HG03521 (cell line): ENCODE data around the gene RNASET2.

Experiments used
- ATAC-seq: cut with Tn5 transposase; IDR thresholded peaks from one replicate; pipeline ENCODE4 v1.9.1; 2021; ENCODE audit warnings: mild to moderate bottlenecking, moderate library complexity; ENCODE audit not compliant: unreplicated experiment

The RNASET2 gene, protein sequence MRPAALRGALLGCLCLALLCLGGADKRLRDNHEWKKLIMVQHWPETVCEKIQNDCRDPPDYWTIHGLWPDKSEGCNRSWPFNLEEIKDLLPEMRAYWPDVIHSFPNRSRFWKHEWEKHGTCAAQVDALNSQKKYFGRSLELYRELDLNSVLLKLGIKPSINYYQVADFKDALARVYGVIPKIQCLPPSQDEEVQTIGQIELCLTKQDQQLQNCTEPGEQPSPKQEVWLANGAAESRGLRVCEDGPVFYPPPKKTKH

DNA sequence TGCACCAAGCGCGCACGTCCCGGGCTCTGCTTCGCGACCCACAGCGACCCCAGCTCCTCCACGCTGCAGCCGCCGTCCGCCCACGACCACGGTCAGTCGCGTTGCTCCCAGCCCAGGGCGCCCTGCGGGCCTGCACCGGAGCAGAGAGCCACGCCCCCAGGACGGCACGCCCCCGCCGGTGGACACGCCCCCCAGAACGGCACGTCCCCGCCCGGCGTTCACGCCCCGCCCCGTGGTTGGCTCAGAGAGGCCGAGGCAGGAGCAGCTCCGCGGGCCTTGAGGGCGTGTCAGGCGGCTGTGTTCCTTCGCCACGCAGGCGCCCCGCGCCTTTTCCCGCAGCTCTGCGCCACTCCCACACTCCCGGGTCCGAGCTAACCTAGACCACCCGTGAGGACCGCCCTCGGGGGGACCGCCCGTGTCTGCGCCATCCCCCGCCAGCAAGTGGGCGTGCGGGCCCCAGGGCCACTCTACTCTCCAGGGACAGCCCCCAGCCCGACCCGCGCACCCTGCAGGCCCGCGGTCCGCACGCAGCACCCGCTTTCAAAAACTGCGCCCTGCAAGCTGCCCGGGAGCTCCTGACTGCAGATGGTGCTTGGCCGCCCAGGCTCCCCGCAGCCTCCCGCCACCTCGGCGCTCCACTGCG, at the start of gene RNASET2:
TSS of gene RNASET2 (minus strand) at position 107 of the 643 bp plus-strand sequence. CDS start 368 bp downstream, outside the sequence.
- ATAC-seq: peak; percentile 71

DNA sequence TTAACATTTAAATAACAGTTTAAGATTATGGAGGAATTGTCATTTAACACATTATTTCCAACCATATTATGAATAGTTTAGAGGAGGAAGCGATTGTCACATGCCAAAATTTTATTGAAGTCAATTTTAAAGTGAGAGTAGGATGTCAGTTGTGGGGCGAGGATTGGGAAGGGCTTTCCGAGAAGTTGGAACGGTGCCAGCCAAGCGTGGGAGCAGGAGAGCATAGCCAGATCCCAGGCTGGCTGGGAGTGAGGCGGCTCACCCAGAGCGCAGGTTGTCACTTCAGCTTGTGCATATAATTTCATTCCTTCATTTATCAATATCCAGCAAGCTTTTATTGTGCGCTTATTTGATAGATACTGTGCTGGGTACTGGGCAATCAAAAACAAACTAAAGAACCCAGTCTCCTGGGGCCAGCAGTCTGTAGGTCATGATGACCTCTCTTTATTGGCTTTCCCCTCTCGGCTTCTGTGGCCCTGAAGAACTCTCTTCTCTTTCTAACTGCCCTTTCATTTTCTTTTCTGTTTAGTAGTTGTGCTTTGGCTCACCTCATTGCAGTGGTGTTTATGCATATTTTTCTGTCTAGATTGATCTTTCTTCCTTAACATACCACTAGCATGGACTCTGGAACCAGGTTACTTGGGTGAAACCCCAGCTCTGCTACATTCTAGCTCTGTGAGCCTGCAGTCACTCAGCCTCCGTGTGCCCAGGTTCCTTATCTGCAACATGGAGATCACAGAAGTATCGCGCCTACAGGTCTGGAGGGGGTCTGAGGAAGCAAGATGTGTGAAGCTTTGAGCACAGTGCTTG, 49.2 kb upstream of the RNASET2 start:
- no peak for ATAC-seq

DNA sequence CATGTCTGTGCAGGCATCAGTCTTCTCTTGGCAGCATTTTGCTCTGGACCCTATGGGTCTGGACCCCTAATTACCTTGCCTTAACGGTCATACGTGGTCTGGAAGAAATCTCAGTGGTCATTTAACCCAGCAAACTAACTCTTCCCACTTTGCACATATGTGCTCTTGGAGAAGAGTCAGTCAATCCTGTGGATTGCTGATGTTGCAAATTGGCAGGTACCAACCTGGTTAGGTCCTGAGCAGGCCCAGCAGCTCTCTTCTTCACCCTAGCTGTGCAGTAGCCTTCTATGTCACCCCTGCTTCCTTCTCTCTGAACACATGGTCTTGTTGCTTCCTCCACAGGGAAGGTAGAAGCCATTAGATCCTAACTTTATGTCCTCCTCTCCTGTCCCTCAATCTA, 44.4 kb upstream of the RNASET2 start:
- no peak for ATAC-seq

DNA sequence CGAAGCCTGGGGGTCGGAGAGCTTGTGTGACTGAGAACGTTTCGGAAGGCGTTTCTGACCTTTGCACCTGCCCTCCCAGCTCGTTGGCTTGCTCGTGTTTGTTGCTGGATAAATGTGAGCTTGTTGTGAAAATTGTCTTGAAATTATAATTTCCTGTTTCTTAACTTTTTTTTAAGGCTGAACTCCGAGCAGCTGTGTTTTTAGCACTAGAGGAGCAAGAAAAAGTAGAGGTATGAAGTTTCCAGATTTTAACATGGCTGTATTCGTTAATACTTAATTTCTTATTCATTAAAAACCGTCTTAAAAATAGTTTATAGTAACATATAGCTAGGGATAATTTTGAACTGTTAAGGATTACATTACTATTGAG, 43.5 kb upstream of the RNASET2 start:
- no peak for ATAC-seq

DNA sequence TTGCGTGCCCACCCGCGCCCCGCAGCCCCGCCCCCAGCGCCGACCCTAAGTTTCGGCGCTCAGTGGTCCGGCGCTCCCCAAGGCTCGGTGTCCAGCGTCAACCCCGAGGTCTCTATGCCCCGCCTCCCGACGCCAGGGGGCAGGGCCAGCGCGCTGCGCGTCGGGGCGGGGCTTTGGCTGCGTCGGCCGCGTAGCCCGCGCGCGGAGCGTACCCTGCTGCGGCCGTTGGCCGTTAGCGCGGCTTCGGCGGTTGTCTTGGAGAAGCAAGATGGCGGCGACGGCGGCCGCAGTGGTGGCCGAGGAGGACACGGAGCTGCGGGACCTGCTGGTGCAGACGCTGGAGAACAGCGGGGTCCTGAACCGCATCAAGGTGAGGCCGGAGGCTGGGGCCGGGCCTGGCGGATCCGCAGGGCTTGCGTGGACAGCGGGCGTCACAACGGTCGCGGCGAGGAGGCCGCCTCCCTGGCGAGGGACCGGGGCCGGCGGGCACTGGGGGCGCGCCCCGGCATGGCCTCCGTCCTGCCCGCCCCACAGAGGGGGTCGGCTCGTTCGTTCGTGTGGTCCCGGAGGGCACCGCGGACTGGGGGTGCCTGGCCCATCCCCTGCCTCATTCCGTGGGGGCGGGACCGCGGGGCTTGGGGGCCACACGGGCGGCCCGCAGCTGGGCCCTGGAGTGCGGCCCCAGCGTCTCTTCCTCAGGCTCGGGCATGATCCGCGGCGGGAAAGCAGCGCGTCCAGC, 43.0 kb upstream of the RNASET2 start, which contains the start of gene CEP43:
TSS of gene CEP43 (plus strand) at position 253 of the 739 bp plus-strand sequence. CDS start at position 269, 16 bp downstream.
- peak; percentile 89 for ATAC-seq

DNA sequence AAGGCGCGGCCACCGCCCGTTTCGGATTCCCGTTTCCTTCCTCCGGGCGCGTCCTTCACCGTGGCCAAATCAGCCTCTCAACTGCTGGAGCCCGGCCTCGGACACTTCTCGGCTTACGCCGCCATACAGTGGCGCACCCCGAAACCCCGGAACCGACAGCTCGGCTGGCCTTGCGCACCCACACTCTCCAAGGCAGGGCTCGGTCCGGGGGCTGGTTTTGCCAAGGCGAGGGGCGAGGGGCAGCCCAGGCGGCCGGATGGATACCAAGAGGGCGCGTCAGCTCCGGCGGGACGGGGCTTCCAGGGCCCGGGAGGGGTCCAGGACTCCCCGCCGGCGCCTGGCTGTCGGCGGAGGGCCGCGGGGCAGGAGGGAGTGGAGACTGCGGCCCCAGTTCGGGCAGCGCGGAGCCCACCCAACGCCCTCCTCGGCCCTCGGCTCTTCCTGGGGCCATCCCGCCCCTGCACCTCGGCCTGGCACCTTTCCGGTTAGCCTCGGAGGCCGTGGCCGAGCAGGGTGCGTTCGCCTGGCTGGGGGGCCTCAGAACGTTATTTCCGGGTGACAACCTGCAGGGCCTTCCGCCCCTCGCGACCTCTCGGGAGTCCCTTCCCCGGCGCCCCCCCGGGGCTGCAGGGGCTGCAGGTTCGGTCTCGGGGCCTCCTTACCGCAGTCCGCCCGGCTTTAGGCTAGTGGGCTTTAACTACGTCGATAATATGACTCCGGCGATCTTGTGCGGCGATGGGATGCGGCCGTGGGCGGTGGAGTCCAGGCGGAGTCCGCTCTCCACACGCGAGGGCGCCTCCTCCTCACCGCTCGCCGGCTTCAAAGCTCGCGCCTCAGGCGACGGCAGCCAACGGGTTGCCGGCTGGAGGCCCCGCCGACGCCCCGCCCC, 42.1 kb upstream of the RNASET2 start:
- ATAC-seq: no peak

DNA sequence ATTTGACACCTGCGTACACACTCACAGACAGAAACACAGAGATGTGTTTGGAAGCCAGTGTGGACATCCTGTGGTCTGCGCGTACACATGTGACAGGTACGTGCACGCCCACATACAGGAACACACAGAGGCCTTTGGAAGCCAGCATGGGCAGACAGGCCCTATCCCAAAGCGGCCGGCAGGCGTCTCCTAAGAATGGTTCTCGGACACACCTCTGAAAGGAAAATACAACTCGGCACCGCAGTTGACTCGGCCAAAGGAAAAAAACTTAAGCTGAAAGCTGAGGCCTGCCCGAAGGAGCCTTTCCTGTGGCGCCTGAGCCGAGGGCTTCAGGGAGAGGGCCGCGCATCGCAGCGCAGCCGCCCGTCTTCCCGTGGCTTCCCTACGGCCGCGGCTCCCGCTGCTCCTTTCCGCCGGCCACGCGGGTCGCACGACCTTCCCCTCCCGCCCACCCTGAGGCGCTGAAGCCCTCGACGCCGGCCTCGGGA, 41.5 kb upstream of the RNASET2 start:
- no peak for ATAC-seq

DNA sequence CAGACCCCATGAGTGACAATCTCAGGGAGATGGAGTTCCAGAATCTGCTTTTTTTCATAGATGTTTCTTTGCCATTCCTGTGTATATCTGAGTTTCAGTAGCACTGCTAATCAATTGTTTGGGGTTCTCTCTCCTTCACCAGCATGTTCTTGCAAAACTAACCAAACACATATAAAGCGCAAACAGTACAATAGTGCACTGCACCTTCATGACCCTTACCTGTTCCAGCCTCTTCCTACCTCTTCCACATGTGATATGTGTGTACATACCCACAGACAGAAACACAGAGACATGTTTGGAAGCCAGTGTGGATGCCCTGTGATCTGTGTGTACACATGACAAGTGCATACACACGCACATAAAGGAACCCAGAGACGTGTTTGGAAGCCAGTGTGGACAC, 41.0 kb upstream of the RNASET2 start:
- no peak for ATAC-seq

DNA sequence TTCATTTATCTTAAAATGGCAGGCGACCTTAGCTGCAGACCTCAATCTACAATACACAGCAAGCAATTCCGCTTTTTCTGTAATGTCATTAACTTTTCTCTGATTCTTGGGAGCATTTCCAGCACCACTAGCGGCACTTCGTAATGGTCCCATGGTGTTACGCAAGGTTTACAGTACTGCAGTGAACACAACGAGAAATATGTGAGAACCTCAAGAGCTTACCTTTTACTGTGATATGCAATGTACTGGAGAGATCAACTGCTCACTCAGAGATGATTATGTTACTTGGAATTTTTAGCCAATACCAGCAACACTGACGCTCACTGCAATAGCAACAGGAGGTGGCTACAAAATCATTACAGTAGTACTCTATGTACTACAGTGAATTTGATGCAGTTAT, 40.1 kb upstream of the RNASET2 start:
- ATAC-seq: no peak

DNA sequence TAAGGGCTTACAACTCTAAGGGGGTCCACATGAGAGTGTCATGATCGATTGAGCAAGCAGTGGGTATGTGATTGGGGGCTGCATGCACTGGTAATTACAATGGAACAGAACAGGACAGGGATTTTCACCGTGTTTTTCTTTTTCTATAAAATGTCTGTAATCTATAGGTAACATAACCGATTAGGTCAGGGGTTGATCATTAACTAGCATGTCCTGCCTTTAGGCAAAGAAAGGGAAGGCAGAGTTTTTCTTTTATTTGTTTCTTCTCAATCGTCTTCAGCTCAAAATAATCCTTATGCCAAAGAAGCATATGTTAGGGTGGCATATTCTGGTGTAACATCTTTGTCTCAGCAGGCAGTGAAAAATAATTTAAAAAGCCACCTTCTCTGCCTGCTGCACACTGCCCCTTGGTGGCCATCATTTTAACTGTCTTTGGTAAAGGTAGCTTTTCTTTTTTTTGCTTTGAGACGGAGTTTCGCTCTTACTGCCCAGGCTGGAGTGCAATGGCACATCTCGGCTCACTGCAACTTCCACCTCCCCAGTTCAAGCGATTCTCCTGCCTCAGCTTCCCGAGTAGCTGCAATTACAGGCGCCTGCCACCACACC, 33.2 kb upstream of the RNASET2 start:
- ATAC-seq: no peak

DNA sequence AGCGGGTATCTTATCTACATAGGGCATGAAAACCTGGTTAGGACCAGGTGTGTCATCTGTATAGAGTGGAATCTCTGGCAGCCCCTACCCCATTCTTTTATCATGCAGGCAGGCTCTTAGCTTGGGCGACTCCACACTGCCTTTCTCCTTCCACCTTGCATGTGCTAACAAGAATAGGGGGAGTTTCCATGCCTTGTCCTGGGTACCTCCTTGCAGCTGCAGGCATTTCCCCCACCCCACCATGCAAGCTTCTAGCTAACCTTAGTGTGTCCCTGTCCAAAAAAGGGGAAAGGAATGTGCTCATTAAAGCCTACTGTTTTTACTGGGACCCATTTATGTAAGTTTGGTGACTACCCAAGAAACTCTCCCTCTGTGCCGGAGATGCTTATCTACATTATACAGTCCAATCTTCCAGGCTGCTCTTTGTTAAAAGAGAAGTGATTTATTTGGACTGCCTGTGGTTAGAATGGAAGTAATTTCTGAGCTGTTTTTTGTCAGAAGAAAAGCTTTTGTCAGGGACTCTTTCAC, 32.4 kb upstream of the RNASET2 start:
- no peak for ATAC-seq

DNA sequence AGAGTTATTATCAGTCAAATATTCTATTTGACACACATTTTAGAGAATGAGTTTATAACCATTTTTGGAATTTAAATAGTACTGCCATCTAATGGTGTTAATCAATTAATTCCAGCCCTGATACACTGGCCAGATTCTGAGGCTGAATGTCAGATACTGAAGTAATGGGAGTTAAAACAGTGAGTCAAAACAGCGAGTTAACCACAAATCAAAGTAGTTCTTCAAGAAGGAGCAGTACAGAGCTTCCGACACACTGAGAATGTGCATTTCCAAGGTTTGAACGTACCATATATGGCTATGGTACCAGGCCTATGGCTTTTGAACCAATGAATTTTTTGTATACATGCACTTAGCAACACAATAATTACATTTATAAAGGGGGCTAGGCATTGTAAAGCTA, 31.6 kb upstream of the RNASET2 start:
- no peak for ATAC-seq

DNA sequence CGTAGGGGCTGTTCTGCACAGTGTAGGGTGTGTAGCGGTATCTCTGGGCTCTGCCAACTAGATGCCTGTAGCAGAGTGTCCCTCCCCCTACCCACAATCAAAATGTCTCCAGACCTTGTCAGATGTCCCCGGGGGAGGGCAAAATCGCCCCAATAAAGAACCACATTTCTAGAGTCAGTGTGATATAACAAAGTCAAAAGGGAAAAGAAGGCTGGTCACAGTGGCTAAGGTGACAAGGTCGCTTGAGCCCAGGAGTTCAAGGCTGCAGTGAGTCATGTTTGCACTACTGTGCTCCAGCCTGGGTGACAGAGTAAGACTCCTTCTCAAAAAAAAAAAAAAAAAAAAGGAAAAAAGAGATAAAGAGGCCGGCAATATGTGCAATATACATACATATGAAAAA, 31.1 kb upstream of the RNASET2 start:
- no peak for ATAC-seq

DNA sequence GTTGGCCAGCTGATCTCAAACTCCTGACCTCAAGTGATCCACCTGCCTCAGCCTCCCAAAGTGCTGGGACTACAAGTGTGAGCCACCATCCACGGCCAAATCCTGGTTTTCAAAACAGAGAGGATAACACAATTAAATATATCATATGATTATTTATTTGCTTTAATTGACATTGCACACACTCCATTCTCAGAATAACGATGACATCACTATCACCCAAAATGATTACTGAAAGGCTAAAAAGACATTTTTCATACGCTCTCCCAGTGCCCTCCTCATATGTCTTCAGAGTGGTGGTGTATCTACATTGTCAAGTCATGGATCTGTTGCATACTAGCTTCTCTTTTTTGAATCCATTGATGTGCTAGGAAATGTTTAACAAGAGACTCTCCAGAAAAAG, 24.4 kb upstream of the RNASET2 start:
- ATAC-seq: no peak

DNA sequence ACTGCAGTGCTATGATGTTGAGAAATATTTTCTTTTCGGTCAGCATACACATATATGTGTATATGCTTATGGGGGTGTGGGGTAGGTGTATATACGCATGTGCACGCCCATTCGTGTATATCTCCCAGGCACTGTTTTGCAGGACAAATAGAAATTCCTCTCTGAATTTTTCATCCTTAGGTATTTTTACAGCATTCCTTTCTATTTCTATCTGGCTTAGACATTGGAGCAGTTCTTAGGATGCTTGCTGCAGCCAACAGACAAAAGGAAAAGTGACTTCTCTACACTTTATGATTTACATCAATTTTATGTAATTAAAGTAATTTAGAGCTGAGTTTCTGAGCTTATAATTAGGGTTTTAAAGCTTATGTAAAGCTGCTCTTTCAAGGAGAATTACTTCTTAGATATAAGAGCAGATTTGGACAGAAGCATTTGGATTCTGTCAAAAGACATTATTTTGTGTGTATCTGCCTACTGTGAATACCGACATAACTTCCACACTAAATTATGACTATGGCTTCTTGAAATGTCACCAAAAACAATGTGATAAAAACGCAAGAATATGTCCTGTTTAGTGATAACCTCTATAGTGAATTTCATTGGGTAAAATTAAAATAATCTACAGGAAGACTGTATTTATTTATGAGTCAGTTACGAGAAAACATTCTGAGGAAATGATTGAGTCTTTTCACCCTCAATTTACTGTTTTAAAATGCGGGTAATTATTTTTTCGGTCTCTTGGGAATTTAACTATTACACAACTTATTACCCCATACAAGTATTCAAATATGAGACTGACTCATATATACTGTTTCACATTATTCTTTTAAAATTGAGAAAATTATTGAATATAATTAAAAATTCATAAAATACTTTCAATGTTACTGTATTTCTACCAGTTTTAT, 21.5 kb upstream of the RNASET2 start:
- ATAC-seq: no peak

DNA sequence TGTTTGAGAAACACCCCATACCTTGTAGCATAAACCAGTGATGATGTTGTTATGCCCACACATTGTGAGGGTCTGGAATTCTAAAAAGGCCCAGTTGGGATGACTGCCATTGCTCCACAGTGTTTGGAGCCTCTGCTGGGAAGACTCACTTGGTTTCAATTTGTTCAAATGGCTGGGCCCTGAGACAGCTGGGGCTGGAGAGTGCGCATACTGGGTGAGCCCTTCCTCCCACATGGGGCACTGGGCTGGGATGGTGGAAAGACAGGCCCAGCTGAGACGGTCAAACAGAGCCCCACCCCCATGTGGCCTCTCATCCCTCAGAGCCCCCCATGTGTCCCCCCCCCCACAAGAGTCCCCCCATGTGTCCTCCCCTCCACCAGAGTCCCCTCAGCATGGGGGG, 20.3 kb upstream of the RNASET2 start:
- no peak for ATAC-seq

DNA sequence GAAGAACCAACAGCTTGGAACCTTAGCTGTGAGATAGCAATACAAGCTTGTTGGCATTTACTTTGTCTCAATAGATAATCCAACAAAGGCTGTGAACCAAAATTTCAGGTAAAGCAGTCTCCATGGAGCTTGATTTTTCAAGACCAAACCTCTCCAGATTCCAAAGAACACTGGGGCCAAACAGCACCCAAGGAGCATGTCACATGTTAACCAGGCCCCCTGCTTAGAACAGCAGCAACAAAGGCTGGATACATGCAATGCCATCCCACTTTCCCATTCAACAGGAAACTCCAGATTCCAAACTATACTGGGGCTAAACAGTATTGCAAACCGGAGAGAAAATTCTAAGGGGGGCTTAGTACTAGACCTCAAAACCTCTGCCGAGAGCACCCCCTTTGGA, 15.8 kb upstream of the RNASET2 start:
- ATAC-seq: no peak

DNA sequence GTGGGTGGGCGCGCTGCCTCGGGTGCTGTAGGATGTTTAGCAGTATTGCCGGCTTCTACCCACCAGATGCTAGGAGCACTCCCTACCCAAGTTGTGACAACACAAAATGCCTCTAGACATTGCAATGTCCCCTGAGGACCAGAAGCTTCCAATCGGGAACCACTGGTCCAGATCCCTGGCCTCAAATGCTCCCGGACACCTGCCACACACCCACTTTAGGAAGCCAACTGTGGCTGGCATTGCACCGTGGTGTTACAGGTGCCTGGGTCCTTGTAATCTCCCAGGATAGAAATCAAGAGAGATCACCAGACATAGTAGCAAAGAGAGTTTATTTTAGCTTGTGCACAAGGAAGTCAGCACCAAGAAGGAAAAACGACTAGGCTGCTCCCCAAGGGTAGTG, 14.9 kb upstream of the RNASET2 start:
- no peak for ATAC-seq
